CD4-positive, alpha-beta T cell treated with Interleukin-10 for 1 hour (primary cell): ENCODE measurements around the gene UST.

Source experiments
- DNase-seq: peaks from one replicate; pipeline ENCODE4 v3.0.0-alpha.2; 2020

Gene UST

DNA sequence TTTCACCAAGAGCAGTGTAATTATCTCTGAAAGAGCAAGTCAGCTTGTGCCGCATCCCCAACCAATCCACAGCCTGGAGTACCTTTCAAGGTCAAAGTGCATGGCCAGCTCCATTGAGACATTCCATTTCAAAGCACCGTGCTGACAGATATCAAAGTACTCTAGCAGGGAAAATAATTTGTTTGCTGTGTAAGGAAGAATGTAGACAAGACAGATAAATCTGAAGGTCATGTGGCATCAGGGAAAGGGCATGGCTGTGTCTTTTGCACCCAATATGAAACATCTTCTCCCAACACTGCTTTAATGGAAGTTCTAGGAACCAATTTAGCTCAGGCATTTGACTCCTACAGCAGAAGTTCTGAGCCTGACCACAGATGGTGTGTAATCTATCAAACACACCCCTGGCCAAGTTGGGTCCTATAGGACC lies 328.0 kb downstream of the UST start:
- DNase-seq: no peak

DNA sequence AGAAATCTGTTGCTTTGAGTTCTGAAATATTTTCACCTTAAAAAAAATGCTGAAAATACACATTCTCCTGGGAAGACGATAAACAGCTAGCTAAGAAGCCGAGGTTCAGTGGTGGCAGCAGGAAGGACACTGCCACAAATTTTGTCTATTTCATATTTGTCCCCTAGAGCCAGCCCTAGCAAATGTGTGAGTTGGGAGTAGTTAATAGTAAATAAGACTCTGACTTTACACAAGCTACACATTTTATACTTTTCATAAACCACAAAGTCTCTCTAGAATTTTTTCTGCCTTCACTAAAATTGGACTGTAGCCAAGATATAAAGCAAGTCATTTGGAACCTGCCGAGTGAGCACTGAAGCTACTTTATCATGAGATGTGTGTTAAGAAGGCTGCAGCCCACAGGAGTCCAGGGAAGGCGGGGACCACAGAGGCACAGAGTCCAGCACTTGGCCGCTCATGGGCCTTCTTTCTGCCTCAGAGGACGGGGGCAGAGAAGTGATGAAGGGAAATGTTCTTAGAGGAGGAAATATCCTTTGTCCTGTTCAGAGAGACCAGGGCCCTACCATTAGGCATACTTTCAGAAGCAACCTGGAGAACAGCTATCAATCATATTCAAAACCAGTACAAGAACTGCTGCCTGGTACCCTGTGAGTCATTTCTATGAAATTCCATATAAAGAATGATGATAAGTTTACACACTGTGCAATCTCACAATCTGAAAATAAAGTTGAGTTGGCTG lies 329.0 kb downstream of the UST start:
- DNase-seq: no peak

DNA sequence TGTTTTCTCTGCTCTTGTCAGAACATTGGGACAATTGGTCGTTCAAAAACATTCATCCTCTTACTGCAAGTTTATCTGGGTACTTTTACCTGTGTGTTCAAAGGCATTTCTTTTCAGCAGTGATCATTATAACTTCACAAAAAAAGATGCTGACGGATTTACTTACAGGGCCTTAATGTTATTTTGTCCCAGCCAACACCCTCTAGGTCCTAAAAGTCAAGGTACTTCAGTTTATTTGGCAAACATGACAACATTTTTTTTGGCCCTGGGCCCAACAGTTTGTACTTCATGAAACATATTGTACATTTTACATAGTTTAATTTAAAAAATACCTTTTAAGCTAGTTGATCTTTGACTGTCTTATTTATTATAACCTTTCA lies 329.5 kb downstream of the UST start:
- no peak for DNase-seq

DNA sequence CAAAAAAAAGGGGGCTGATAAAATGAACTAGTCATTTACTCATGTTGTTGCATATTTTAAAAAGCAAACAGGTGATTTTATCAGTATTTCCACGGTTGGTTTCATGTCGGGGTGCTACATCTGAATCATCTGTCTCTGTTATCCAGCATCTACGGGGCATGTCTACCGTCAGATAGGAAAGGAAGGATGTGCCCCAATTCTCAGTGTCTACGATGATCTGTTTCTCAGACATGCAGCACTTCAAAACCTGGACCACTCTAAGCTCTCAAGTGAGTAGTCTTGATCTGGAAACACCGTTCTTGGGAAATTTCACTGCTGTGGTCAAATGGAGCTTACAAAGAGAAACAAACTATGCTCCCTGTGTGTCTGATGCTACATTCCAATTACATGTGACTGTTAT lies 330.4 kb downstream of the UST start:
- peak; percentile 19 for DNase-seq

DNA sequence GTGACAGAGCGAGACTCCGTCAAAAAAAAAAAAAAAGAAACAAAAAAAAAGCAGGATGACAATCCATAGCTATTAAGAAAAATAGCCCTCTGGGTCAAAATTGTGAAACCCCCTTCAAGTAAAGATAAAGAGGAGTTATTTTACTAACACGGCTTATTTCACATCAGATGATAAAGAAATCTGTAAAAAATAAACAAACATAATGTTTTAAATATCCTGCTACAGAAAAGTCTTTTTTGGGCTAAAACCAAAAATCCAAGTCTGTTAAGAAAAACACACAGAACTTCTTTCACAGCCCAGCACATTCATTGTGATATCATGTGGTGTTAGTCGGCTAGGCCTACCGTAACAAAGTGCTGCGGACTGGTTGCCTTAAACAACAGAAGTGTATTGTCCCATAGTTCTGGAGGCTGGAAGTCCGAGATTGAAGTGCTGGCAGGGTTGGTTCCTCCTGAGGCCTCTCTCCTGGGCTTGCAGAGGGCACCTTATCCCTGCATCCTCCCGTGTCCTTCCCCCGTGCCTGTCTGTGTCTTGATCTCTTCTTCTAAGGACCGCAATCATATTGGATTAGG lies 331.5 kb downstream of the UST start:
- DNase-seq: no peak

DNA sequence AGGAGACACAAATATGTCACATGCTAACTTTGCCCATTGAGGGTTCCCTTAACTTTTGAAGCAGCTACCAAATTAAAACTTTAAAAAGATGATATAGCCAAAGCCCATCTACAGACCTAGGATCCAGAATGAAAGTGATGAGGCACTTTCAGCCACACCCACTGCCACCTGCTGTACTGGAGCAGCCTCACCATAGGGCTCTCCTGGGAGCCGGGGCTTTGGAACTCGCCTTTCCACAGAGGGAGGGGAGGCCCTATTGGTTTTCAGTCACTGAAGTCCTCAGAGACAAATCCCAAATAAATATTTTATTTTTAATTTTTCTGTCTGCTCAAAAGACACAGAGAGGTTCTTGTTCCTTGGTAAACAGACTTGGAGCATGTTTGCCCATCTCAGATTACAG lies 332.6 kb downstream of the UST start:
- DNase-seq: no peak

DNA sequence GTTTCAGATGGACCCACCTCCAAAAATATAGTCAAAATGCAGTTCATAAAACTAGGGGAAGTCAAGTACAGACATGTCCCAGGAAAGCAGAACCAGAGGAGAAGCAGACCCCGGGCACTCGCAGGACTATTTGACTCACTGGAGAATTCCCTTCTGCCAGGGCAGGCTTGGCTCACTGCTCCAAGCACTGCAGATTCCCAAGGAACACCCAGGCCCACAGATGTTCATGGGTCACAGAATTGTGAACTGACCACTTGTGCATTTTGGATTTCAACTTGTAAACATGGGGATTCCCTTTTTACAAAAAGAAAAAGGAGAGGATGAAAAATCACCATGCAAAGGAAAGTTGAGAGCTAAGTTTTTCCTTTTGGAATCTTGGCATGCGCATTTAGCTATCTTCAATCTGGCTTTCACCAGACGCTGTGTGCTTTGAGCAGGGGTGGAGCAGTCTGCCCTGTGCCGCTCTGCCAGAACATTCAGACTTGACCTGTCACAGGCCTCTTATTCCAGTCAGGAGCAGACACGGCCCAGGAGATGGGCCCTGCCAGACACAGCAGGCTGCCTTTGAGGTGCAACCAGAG lies 333.2 kb downstream of the UST start:
- DNase-seq: no peak

DNA sequence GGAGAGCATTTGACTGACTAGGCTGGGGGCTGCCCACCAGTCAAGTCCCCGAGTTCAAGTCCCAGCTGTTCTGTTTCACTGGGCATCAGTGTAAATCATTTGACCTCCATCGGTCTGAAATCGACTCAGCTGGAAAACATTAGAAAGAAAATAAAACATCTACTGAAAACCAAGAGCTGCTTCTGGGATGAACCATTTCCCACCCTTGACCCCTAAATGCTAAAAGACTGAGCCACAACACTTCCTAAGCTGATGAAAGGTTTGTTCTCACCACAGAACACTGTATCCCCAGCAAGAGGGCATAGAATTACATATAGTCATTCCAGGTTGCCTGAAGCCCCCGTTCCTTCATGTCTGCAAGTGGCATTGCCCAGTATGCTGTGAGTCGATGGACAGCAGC lies 333.7 kb downstream of the UST start:
- no peak for DNase-seq

DNA sequence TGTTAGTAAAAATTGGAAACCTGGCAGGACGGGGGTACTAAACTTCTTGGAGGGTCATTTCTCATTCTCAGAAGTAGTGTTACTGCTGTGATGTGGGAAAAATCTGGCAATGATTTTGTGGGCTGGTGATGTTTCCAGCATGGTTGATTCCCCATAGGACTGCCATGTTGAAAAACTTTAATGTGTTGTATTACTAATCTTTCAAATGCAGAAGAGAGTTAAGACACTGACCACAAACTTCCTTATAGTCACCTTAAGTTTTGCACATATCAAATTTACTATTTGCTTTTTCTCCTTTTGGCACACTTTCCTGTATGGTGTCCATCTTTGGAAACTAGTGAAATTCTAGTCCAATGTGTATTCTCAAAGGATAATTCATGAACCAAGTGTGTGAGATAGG lies 334.5 kb downstream of the UST start:
- no peak for DNase-seq

DNA sequence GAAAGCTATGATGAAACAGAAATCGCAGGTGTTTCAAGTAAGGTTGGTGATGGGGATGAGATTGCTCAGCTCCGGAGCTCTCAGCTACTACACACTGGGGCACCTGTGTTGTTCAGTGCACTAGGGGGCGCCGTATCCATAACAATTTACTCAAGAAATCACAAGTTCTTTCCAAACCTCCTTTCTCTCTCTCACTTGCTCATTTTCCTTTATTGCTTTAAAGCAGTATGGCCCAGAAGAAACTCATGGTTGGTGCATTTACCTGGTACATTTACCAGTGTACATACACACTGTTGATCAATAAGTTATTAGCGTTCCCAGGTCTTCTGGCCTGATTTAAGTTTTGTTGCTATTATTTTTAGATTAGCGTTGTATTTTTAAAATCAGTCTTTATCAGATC lies 335.5 kb downstream of the UST start:
- peak; percentile 87 for DNase-seq

DNA sequence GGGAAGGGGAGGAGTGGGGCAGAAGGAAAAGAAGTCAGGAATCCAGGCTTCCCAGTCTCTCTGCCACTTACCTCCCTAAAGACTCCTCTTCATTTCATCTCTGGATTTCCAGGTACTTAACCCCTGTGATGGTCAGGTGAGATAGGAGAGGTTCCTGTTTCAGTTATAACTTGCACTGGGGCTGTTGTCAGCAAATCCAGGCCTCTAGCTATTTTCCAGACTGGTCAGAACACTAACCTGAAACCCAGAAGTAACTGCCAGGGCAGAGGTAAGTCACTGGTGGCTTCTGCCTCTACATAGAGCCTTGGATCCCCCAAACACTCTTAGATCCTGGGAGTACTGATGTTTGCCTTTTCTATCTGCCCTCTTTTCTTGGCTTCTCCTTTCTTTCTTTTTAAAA lies 337.2 kb downstream of the UST start:
- DNase-seq: no peak

DNA sequence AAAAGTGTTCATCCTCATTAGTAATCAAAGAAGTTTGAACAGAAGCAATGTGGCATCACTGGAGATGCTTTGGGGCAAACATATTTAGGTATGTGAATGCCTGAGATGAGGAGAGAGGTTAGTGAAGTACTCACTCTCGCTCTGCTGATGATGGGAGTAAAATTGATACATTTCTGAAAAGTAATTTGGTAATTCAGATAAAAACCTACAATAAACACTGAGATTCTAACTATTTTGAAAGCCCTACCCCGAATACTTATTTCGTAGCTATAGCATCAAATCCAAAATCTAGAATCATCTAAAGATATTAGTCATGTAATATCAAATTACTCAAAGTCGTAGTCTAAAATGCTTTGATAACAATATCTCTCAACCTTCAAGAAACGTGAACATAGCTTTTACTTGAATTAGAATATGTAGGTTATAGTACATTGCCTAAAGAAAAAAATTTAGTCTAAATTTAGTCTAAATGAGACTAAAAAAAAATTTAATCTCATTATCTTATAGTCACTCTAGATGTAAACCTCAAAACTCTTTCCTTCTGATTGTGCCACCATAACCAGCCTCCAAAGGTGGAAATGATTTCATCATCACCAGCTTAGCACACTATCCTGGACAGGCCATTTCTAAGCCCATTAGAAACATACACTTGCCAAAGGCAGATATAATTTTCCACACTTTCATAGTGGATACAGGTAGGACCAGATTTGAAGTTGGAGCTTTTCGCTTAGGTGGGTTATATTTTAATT lies 338.2 kb downstream of the UST start:
- no peak for DNase-seq

DNA sequence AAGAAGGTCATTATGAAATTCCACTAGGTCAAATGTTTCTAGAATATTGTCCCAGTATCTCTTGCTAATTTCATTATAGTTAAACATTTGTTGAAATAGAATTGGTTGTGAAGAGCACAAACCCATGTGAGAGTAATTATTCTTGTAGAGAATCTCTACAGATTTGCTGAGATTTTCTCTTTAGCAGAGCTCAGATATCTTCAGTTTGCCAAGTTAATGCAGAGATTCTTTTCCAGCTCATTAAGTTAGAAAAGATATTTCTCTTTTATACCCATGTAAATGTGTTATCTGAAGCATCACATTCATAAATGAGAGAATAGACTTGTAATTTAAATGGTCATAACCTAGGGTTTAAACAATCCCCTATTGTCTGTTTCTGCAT lies 338.7 kb downstream of the UST start:
- DNase-seq: no peak

DNA sequence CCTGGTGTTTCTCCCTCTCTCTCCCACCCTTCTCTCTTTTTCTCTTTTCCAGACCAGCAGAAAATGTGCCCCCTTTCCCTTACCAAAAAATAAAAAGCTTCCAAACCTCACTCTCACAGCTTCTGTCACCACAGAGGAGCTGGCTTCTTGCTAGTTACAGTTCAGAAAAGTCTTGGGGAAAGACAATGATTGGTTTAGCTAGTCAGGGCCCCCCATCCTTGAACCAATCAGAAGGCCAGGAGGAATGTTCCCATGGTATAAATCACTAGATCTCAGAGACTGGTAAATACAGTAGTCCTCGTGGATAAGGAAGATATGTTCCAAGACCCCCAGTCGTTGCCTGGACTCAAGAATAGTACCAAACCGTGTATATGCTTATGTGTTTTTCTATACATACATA lies 339.5 kb downstream of the UST start:
- no peak for DNase-seq

DNA sequence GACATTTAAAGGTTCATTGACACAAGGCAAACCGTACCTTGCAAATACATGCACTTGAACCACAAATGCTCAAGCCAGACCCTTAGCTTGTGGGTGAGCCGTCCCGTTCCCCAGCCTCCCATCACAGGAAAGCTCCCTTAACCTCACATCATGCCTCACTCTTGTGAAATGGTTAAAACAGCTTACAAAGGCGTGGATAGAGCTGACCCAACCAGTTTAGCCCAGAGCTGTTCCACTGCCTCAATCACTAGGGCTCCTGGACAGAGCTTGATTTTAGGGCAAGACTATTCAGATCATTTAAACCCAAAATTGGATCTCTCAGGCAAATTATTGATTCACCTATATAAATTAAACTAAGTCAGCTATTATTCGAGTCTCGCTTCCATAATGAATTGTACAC lies 341.1 kb downstream of the UST start:
- DNase-seq: no peak

DNA sequence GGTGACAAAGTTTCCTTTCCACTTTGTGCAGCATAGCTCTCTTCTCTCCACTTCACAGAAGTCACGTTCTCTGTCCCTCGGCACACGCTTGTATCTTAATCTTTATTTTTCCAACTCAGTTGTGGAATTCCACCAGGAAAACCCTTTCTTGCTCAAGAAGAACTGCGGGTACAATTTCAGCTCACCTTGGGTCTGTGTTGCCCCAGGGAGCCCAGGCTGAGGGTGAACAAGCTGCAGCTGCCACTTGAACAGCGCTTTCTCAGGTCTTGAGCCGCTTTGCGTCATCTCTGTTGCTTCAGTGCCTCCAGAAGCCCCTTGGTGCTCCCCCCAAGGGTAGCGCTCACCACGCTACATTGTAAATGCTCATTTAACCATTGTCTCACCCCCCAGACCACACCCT lies 341.5 kb downstream of the UST start:
- DNase-seq: no peak

DNA sequence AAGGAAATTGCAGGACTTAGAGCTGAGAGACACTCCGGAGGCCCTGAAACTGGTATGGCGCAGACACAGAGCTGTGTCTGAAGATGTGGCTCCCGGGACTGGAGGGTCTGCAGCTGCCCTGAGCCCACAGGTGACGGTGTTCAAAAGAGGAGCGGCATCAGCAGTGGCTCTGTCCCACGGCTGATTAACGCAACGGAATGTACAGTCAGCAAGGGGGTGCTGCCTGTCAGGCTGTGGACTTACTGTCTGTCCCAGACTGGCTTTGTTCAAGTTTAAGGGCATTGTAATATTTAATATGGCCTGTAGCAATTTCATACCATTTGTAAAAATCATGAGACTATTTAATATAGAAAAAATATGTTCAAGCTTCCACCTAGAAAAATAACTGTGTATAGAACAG lies 342.7 kb downstream of the UST start:
- no peak for DNase-seq

DNA sequence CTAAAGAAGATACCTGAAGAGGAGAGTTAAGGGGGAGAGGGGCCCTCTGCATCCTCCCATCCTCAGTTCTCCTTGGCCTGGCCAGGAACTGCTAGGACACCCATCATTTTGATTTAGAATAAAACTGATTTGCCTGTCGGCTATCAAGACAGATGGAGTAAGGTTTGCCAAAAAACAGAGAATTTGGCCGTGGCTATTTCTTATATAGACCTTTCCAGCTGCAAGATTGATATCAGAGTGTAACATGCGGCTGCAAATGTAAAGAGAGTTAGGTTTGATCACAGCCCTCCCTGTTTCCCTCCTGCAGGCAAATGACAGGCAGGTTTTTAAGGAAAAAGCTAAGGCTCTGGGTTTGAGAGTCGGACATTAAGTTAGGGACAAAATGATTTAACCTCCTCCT lies 344.1 kb downstream of the UST start:
- no peak for DNase-seq

DNA sequence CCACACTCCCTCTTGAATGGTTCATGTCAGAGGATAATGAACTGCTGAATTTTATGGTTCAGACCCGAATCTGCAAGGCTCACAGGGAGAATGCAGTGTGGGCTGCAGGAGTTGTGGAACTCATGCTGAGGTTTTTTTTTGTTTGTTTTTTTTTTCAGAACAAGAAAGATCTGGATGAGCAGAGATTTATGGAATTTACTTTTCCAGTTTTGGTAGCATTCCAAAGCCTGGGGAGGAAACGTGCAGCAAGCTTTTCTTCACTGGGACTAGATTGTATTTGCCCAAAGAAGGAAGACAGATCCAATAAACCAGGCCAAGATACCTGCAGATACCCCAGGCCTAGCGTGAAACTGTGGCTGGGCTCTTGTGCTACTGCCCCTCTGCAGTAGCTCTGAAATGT lies 346.8 kb downstream of the UST start:
- no peak for DNase-seq

DNA sequence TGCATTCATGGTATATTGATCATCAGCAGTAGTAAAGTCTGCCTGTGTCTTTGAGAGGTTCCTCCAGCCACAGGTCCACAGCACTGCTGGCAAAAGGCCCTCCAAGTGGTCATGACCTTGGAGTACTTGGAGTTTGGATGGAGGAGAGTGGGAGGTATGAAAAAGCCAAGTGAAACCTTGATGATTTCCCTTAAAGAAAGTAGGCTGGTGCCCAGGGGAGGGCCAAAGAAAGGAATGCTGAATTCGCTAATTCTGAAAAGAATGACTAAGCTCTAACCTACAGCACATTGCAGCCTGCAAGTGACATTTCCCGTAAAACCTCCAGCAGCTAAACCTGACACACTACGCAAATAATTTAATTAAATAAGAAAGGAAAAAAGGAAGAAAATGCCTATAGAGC lies 347.3 kb downstream of the UST start:
- peak; percentile 25 for DNase-seq

DNA sequence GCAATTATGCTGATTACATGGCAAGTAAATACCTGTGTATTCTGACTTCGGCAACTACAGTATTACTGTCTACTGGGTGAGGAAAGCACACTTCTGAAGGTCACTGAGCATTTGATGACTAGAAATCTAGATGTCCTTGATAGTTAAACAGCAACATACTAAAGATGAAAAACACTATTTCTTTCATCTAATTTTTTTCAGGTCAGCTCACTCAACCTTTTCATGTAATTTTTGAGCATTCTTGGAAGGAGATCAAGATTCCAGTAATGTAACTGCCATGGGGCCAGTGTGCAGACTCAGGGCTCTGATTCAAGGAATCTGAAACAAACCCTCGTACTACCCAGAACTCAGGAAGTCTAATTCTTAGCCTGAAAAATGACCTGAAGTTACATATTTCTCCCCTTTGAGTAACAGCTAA lies 348.1 kb downstream of the UST start:
- DNase-seq: peak; percentile 39

DNA sequence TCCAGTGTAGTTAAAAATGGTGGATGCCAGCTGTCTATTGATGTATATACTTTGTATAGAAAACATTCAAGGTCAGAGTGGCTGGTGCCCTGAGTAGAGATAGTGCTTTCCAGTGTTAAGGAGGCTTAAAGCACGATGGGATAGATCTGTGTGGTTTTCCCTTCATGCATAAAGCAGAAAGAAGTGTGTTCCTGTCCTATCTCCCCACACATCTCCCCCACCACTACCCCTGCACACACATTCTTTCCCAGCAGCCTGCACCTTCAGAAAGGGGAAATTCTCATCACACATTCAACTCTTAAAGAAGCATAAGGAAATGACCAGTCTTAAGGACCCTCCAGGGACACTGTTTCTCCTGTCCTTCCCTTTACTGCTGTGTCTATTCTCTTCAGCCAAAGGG lies 349.0 kb downstream of the UST start:
- peak; percentile 31 for DNase-seq

DNA sequence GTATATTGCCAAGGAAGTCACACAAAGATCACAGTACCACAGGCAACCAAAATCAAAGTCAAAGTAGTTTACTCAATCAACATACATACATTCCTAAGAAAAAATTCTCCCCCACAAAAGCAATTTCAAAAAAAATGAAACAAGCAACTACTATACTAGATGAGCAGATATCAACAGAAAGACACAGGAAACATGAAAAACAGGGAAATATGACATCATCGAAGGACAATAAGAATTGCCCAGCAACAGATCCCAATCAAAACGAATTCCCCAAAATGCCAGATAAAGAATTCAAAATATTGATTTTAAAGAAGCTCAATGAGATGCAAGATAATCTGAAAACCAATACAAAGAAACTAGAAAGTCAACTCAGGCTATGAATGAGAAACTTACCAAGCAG lies 351.0 kb downstream of the UST start:
- DNase-seq: no peak

DNA sequence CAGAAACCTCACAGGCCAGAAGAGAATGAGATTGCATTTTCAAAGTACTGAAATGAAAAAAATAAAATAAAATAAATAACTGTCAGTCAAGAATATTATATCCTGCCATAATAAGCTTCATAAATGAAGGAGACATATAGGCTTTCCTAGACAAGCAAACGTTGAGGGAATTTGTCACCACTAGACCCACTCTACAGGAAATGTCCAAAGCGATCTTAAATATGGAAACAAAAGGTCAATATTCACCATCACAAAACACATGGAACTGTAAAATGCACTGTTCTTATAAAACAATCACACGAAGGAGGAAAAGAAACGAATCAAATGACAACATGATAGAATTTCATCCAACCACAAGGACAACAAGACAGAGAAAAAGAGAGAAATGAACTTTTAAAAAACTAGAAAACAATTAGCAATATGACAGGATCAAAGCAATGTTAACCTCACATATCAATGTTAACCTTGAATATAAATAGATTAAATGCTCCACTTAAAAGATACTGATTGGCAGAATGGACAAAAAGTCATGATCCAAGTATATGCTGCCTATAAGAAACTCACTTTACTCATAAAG lies 352.0 kb downstream of the UST start:
- DNase-seq: no peak
